GM19452 (cell line): ENCODE data around the gene TRIP10.
"Not testable (repeated sequence)": the region's sequence is repeated elsewhere in the genome, so short reads cannot be mapped to it uniquely, and the experiment has no call there.

Source experiments
- ATAC-seq: cut with Tn5 transposase; IDR thresholded peaks from one replicate; pipeline ENCODE4 v1.9.1; 2021; ENCODE audit not compliant: unreplicated experiment

TRIP10 gene

DNA sequence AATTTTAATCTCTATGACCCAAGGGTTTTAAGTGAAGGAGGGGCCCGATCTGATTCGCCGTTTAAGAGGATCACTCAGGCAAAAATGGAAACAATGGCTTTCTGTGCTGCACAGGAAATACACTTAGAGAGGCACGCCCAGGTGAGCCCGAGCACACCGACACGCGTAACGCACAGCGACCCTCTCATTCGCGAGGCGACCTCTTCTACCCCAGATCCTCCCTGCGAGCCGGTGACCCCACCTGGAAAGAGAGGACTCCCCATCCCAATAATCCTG lies 27.5 kb downstream of the TRIP10 start:
- no peak for ATAC-seq

DNA sequence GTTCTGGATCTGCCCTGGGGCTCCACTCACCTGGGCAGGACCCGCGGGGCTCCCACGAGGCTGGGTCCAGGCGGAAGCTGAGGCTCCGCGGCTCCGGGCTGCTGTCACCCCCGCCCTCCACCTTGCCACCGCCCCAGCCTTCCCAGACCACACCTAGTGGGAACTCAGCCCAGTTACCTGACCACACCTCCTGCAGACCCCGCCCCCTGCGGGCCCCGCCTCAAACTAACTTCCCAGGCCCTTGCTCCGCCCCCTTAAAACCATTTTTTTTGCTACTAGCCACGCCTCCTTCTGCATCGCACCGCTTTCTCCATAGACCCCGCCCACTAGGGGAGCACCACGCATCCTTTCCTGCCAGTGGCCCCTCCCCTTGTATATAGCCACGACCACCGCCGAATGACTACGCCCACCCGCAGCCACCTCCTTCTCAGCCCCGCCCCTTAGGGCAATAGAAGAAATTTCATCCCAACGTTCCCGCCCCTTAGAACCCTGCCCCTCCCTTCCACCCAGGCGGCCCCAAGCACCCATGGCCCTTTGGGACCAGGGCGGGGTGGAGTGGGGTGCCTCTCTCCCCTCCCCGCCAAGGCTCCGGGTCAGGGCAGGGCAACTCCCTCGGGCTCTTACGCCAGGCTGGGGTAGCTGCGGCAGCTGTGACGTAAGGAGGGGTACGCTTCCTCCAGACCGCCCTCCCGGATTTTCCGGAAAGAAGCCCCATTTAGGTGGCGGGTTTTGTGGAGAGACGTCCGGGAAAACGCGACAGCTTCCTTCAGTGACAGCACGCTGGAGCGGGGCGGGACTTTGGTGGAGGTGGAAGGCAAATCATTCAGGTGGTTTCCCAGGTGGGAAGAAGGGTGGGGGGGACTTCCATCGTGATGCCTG lies 28.1 kb downstream of the TRIP10 start, which contains the start of gene SH2D3A:
TSS of gene SH2D3A (minus strand) at position 79 of the 879 bp plus-strand sequence. CDS start 3,687 bp downstream, outside the sequence.
- peak; percentile 65 for ATAC-seq

DNA sequence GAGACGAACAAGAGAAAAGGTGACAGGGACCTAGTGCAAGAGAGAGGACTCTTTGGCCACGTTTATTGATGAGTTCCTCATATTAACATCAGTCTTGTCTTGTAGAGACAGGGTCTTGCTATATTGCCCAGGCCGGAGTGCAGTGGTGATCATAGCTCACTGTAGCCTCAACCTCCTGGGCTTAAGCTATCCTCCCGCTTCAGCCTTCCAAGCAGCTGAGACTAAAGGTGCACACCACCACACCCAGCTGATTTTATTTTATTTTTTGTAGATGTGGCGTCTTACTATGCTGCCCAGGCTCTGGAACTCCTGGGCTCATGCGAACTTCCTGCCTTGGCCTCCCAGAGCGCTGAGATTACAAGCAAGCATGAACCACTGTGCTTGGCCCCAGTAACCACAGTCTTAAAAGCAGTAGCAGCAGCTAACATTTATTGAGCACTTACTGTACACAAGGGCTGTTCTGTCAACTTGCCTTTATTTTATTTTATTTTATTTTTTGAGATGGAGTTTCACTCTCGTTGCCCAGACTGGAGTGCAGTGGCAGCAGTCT lies 28.8 kb downstream of the TRIP10 start:
- ATAC-seq = no peak

DNA sequence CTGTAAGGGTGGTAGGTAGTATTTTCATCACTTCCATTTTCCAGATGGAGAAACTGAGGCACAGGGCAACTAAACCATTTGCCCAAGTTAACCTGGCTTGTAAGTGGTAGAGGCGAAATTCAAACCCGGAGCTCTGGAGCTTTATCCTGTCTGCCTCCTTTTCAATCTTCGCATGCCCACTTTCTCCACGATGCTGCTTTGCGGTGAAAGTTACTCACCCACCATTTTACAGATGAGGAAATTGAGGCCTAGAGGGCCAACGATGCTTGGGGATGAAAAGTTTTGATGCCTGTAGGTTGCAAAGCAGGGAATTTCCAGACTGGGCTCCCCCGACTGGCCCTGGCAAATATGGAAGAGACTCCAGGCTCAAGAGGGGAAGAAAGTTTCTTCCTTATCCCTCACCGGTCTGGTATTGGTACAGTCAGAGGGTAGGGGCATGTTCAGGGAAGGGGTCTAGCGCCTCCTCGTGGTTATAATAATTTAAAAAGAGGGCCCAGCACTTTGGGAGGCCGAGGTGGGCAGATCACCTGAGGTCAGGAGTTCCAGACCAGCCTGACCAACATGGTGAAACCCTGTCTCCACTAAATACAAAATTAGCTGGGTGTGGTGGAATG lies 29.6 kb downstream of the TRIP10 start:
- ATAC-seq = no peak

DNA sequence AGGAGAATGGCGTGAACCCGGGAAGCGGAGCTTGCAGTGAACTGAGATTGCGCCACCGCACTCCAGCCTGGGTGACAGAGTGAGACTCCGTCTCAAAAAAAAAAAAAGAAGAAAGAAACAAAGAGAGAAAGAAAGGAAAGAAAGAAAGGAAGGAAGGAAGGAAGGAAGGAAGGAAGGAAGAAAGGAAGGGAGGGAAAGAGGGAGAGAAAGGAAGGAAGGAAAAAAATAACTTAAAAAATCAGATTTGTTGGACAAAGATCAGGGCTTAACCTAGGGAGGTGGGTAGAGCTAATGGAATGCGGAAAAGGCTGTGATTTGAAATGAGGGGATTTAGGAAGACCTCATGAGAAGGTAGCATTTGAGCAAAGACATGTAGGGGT lies 32.2 kb downstream of the TRIP10 start:
- not testable (repeated sequence) for ATAC-seq

DNA sequence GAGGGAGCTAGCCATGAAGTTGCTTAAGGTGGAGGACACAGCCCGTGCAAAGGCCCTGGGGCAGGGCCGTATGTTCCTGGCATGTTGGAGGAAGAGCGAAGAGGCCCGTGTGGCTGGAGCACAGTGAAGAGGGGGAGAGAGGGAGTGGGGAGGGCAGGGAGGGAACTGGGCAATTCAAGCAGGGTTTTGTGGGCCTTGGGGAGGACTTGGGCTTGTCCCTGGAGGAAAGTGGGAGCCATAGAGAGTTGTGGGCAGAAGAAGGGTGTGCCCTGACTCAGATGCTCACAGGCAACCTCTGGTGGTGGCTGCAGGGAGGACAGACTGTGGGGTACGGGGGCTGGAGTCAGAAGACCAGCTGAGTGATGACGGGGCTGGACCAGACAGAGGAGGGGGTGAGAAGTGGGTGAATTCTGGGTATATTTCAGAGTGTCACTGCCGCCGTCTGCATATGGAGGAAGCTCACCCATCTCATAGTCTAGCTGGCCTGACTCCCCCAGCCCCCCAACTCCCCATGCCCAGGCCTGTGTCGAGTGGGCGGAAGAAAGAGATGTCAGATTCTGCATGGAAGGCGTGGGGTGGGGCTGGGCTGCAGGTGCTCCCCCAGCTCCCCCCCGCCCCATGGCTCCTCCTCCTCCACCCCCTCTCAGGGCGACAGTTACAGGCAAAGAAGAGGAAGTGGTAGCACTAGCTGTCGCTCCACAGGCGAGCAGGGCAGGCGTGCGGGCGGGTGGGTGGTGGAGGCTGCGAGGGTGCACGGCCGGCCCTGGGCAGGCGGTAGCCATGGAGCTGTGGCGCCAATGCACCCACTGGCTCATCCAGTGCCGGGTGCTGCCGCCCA lies 32.8 kb downstream of the TRIP10 start, which contains the start of gene VAV1:
TSS of gene VAV1 (plus strand) at position 681 of the 838 bp plus-strand sequence. CDS start at position 781, 100 bp downstream.
- no peak for ATAC-seq

DNA sequence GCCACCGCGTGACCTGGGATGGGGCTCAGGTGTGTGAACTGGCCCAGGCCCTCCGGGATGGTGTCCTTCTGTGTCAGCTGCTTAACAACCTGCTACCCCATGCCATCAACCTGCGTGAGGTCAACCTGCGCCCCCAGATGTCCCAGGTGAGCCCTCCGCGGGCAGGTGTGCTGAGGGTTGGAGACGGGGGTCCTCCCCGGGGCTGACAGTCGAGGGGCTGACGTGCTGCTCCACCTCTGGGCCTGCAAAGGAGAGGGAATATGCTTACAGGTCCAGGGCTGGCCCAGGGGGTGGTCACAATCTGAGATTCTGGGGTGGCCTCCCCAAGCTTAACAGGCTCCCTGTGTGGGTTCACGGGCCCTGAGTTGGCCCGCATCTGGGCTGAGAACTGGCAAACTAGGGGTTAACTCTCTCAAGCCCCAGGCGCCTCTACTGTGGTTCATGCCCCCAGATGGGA lies 33.4 kb downstream of the TRIP10 start:
- ATAC-seq = no peak

DNA sequence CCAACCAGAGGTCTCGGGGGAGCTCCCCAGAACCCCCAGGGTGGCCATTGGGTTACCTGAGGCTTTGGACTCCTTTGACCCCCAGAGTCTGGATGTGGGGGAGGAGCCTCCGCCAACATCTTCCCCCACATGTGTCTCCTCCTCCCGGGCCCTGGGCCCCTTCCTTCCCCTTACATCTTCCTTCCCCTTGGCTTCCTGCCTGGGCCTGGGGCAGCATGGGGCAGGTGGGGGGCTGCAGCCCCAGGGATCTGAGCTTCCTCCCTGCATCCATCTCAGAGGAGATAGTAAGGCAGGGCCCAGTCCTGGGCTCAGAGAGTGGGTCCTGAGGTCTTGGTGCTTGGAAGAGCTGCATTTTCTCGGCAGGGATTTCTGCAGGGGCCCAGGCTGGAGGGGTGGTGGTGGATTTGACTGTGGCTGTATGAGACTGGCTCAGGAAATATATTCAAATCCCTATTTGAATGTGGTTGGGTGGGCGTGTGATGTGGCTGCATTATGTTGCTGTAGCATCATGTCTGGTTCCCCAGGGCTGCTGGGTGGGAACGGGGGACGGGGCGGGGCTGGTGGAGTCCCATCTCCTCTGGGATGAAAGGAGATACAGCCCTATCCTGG lies 33.9 kb downstream of the TRIP10 start:
- ATAC-seq = no peak

DNA sequence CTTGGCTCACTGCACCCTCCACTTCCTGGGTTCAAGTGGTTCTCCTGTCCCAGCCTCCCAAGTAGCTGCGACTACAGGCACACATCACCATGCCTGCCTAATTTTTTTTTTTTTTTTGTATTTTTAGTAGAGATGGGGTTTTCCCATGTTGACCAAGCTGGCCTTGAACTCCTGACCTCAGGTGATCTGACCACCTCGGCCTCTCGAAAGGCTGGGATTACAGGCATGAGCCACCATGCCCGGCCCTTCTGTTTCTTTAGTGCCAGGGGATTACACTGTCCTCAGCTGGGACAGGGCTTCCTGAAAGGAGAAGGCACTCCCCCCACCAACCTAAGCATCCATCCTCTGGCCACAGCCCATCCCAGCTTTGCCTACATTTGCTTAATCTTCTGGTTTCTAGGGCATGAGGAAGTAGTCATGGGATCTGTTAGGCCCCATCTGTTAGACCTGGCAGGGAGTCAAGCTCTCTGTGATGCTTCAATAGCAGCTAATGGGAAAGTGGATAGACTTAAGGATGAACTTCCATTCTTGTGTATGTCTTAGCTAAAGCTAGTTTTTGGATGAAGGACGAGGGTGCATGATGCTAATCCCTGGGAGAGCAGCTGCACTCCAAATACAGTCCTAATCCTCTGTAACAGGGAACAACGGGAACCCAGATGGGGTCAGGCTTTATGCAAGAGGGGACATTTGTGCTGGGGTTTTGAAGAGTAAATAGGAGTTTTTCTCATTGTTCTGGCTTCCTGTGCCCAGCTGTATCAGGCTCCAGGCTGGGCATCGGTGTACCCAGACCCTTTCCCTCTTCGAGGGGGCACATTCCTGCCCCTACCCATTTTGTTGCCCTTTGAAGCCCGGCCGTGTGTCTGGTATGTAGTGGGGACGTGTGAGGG lies 35.6 kb downstream of the TRIP10 start:
- ATAC-seq = no peak

DNA sequence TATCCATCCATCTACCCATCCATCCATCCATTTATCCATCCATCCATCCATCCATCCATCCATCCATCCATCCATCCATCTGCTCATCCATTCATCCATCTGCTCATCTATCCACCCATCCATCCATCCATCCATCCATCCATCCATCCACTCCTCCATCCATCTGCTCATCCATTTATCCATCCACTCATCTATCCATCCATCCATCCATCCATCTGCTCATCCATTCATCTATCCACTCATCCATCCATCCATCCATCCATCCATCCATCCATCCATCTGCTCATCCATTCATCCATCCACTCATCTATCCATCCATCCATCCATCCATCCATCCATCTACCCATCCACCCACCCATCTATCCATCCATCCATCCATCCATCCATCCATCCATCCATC lies 36.6 kb downstream of the TRIP10 start:
- not testable (repeated sequence) for ATAC-seq

DNA sequence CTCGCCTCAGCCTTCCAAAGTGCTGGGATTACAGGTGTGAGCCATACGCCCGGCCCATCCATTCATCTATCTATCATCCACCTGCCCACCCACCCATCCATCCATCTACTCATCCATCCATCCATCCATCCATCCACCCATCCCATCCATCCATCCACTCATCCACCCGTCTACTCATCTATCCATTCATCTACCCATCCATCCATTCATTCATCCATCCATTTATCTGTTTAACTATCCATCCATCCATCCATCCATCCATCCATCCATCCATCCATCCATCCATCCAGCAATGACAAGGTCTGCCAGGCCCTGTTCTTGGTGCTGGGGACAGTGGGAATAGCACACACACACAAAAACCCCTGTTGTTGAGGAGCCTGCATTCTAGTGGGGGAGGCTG lies 37.5 kb downstream of the TRIP10 start:
- no peak for ATAC-seq

DNA sequence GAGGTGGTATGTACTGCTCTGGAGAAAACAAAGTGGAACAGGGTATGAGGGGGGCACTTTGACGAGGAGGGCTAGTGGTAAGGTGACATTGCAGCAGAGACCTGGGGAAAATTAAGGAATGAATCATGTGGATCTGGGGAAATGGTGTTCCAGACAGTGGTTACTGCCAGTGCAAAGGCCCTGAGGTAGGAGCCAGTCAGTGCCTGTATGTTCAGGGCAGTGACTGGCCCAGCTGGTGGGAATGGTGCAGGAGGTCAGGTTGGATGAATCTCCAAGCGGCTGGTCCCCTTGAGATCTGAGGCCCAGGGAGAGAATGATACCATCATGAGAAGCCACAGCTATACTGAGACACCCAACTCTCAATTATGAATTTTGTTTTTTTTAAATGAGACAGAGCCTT lies 38.0 kb downstream of the TRIP10 start:
- ATAC-seq = no peak

DNA sequence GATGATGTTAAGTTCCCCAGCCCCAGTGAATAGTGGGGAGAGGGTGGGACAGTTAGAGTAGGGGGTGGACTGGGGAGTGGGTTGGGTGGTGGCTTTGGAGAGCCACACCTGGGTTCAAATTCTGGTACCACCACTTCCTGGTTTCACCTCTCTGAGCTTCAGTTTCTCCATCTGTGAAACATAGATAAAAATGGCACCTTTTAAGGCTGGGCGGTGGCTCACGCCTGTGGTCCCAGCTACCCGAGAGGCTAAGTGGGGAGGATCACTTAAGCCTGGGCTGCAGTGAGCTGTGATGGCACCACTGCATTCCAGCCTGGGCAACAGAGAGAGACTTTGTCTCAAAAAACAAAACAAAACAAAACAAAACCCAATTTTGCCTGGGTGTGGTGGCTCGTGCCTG lies 38.9 kb downstream of the TRIP10 start:
- no peak for ATAC-seq

DNA sequence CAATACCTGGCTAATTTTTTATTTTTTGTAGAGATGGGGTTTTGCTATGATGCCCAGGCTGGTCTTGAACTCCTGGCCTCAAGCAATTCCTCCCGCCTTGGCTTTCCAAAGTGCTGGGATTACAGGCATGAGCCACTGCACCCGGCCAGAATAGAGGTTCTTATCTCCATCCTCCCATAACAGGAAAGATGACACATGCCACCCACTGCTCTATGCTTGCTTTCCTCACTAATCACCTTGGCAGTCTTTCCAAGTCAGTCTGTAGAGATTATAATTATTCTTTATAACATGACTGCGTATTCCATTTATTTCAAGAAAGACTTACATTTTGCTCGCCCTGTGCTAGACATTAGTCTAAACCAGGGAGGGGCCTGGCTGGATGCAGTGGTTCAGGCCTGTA lies 39.7 kb downstream of the TRIP10 start:
- ATAC-seq = no peak

DNA sequence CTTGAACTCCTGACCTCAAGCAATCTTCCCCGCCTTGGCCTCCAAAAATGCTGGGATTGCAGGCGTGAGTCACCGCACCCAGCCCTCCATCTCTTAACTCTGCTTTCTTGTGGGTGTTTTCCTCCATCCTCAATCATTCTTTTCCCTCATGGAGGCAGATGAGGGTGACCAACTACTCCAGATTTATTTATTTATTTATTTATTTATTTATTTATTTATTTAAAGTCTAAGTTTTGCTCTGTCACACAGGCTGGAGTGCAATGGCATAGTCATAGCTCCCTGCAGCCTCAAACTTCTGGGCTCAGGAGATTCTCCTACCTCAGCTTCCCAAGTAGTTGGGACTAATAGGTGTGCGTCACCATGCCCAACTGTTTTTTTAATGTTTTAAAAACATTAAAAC lies 47.9 kb downstream of the TRIP10 start:
- ATAC-seq = no peak

DNA sequence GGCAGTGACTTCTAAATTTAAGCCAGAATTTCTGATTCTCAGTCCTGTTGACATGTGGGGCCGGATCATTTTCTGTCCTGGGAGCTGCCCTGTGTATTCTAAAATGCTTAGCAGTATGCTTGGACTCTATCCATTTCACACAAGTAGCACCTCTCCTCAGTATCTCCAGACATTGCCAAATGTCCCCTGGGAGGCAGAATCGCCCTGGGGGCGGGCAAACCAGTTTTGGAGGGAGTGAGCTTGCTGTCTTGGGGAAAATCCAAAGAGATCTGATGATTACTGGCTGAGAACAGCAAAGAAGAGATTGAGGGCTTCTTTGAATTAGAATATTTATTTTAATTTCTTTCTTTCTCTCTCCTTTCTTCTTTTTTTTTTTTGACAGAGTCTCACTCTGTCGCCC lies 49.4 kb downstream of the TRIP10 start:
- no peak for ATAC-seq

DNA sequence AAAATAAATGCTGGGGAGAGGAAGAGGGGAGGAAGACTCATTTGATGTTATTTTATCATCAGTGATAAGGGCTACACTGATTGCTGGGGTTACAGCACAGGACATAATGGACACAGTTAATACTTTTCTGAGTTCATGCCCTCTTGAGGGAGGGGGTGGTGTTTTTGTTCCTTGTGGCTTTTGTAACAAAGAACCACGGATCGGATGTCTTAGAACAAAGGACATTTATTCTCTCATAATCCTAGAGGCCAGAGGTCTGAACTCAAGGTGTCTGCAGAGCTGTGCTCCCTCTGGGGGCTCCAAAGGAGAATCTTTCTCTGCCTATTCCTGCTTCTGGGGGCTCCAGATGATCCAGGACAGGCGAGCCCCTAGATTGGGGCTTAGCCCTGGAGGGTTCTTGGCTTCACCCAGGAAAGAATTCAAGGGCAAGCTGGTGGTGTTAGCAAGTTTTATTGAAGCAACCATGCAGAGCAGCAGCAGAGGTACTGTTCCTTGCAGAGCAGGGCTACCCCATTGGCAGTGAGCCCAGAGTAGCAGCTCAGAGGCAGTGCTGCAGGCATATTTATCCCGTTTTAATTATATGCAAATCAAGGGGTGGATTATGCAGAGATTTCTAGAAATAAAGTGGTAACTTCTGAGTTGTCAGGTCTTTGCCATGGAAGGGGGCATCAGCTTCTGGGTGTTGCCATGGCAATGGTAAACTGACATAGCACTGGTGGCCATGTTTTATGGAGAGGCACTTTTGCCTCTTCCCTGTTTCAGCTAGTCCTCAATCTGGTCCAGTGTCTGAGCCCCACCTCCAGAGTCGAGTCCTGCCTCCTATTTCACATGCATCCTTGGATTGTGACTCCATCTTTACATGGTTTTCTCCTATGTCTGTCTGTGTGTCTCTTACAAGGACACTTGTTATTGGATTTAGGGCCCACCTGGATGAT lies 51.0 kb downstream of the TRIP10 start:
- ATAC-seq = no peak

DNA sequence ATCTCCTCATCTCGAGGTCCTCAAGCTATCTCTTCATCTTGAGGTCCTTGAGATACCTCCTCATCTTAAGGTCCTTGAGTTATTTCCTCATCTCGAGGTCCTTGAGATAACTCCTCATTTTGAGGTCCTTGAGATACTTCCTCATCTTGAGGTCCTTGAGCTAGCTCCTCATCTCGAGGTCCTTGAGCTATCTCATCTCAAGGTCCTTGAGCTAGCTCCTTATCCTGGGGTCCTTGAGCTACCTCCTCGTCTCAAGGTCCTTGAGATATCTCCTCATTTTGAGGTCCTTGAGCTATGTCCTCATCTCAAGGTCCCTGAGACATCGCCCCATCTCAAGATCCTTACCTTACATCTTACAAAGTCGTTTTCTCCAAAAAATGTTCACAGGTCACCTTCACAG lies 51.8 kb downstream of the TRIP10 start:
- ATAC-seq = no peak

DNA sequence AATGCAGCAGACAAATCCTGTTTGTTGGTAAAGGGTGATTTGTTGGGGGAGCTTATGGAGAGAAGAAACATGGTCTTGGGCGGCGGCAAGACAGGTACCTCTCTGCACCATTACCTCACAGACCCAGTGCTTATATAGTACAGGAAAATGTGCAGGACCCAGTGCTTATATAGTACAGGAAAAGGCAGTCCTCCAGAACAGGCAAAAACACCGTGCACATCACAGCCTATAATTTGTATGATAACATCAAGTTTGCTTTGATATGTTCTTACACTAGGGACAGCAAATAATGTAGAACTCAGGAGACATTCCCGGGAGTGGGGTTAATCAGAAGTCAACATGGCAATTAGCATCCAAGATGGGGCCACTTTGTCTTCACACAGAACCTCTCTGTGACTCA lies 53.9 kb downstream of the TRIP10 start:
- ATAC-seq = no peak
